GM19328 (cell line): ENCODE data around the gene SORBS1.

Source experiments
- ATAC-seq: cut with Tn5 transposase; IDR thresholded peaks from one replicate; pipeline ENCODE4 v1.9.1; 2021; ENCODE audit warnings: mild to moderate bottlenecking, moderate library complexity; ENCODE audit not compliant: unreplicated experiment

Gene SORBS1

GRCh38 chr10:95416270-95416669, 144.9 kb downstream of the SORBS1 start:
- no peak for ATAC-seq

GRCh38 chr10:95415621-95416031, 145.5 kb downstream of the SORBS1 start:
- no peak for ATAC-seq

GRCh38 chr10:95414844-95415485, 146.2 kb downstream of the SORBS1 start:
- no peak for ATAC-seq

GRCh38 chr10:95414016-95414830, 146.9 kb downstream of the SORBS1 start:
- ATAC-seq: no peak

GRCh38 chr10:95413588-95413987, 147.6 kb downstream of the SORBS1 start:
- no peak for ATAC-seq

GRCh38 chr10:95411635-95412034, 149.5 kb downstream of the SORBS1 start:
- ATAC-seq: no peak

DNA sequence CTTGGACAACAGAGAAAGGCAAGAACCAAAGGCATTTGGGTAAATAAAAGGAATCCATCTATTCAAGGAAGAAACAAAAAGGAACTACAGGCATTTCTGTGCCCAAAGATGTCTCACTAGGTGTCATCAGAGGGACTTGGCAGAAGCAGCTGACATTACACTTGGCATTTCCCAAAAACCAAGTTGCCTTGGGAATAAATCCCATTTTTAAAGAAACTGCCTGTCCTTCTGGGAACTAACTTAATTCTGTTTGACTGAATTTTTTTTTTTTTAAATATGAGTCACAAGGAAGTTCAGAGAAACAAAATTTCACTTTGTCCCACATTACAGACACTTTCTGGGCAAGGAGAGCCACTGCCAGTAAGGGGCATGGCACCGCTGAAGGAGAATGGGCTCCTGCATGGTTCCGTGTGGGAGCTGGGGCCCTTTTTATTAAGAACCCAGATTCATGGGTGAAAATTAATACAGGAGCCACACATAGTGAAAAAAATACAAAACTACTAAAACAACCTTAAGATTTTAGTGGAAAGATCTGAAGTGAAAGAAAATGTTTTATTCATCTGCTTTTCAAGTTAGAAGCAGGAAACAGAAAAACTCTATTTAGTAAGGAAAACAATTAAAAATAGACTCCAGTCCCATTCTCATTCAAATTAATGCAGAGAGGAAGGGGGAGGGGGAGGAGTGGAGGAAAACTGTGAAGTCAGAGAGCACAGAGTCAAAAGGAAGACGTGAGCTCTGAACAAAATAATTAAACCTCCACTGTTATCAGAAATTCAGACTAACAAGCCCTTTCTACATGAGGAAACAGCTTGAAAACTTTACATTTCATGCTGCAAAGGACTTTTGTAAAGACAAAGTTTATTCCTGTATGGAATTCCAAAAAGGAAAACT, 151.9 kb downstream of the SORBS1 start:
- no peak for ATAC-seq

- ATAC-seq: no peak
Observed at GRCh38 chr10:95408148-95408960, 152.8 kb downstream of the SORBS1 start.

DNA sequence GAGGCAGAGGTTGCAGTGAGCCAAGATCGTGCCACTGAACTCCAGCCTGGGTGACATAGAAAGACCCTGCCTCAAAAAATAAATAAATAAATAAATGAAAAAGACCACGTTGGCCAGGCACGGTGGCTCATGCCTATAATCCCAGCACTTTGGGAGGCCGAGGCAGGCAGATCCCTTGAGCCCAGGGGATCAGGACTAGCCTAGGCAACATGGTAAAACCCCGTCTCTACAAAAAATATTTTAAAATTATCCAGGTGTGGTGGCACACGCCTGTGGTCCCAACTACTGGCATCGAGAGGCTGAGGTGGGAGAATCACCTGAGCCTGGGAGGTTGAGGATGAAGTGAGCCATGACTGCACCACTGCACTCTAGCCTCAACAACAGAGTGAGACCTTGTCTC, 153.6 kb downstream of the SORBS1 start:
- ATAC-seq: no peak

- no peak for ATAC-seq
Observed at GRCh38 chr10:95406651-95407280, 154.4 kb downstream of the SORBS1 start.

DNA sequence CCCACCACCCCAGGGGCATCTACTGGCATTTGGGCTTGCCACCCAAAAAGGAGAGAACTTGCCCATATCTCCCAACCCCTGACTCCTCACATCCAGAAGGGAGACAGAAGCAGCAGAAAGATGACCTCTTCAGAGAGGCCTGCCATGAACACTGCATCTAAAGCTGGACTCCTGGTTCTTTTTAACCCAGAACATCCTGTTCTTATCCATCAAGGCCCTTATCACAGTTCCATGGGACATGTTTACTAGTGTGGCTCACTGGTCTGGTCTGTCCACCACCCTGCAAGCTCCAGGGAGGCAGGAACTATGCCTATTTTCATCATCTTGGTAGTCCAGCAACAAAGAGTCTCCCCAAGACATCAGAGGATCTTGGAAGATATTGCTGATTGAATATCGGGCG, 155.5 kb downstream of the SORBS1 start:
- no peak for ATAC-seq

GRCh38 chr10:95404864-95405263, 156.3 kb downstream of the SORBS1 start:
- ATAC-seq: no peak

DNA sequence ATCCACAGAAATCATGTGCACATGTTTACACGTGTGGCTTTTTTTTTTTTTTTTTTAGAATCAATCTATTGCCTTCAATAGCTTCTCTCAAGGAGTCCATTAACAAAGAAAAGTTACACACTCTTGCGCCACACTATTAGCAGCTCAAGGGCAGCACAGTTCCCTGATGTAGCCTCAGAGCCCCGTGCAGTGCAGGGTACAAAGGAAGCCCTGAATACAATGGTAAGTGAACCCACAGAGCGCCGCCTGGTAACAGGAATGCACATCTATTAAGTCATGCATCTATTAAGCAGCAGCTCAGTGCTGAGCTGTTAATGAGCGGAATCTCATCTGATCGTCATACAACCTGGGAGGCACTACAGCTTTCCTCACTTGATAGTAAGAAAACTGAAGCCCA, 156.7 kb downstream of the SORBS1 start:
- no peak for ATAC-seq

- ATAC-seq: no peak
Observed at GRCh38 chr10:95403700-95404461, 157.3 kb downstream of the SORBS1 start.

GRCh38 chr10:95401704-95402469, 159.3 kb downstream of the SORBS1 start:
- no peak for ATAC-seq

- no peak for ATAC-seq
Observed at GRCh38 chr10:95400787-95401186, 160.4 kb downstream of the SORBS1 start.

GRCh38 chr10:95399183-95399582, 162.0 kb downstream of the SORBS1 start:
- no peak for ATAC-seq

GRCh38 chr10:95397747-95398146, 163.4 kb downstream of the SORBS1 start:
- no peak for ATAC-seq
